Measurements from ENCODE around the gene MYRFL.

MYRFL gene

DNA sequence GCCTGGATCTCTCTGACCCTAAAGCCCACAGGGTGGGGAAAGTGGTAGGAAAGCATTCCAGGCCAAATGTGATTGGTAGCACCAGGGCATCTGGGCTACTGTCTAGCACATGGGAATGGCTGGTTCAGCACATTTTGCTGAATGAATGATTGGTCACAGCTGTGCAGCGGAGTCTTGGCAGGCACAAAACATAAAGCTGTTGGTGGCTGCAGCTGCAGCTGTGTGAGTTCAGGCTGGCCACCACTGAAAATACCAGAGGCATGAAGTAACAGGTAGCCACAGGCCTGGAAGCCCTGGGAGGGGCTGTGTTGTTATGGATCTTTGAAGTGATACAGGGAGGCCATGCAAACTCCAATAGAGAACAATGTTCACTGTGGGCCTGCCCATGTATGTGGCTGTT, 72.7 kb downstream of the MYRFL start:
- H3K4me3 ChIP-seq (ENCODE audit: low read depth, low read length) = no peak overlapping the region
- TF ChIP-seq, protein P1, sequence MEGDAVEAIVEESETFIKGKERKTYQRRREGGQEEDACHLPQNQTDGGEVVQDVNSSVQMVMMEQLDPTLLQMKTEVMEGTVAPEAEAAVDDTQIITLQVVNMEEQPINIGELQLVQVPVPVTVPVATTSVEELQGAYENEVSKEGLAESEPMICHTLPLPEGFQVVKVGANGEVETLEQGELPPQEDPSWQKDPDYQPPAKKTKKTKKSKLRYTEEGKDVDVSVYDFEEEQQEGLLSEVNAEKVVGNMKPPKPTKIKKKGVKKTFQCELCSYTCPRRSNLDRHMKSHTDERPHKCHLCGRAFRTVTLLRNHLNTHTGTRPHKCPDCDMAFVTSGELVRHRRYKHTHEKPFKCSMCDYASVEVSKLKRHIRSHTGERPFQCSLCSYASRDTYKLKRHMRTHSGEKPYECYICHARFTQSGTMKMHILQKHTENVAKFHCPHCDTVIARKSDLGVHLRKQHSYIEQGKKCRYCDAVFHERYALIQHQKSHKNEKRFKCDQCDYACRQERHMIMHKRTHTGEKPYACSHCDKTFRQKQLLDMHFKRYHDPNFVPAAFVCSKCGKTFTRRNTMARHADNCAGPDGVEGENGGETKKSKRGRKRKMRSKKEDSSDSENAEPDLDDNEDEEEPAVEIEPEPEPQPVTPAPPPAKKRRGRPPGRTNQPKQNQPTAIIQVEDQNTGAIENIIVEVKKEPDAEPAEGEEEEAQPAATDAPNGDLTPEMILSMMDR (IDR thresholded peaks at IDR 0.05; ENCODE audit: low read depth, low read length) = no peak

DNA sequence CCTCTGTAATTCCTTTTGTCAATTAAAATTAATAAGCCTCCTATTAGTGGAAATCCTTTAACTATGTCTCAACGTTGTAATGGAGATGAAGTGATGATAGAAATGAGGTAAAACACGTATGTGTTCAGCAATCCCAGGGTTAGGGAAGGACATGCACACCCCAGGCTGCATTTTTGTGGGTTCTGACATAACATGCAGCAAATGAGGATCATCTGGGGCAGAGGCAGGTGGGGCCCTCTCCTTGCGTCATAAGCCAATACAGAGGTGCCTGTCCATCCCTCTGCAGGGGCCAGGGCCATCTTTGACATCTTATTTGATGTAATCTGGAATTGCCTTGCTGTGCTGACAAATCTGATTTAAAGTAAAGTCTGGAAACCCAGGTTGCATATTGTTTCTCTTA, 73.2 kb downstream of the MYRFL start:
- TF ChIP-seq, protein P1 (IDR thresholded peaks at IDR 0.05; ENCODE audit: low read depth, low read length) = no peak

DNA sequence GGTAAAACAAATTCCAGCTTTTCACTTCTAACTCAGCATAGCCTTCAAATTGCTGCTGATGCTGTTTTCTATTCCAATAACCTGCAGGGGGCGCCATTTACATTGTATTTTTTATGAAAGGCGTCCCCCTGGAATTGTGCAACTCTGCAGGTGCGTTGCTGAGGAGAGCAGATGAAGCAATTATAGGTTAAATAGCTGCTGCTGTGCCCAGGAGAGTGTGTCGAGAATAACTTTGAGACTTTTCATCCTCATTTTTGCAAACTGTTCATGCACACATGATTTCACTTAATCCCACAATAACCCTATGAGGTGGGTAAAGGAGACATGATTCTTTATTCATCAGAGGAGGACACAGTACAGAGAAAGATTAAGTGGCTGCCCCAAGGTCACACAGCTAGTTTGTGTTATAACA, 75.7 kb downstream of the MYRFL start:
- TF ChIP-seq, protein P1 (IDR thresholded peaks at IDR 0.05; ENCODE audit: low read depth, low read length) = peak; percentile 63
- no peak overlapping the region for H3K4me3 ChIP-seq (ENCODE audit: low read depth, low read length)

More for the DNA sequence above, 73.2 kb downstream of the MYRFL start:
- no peak overlapping the region for H3K4me3 ChIP-seq (ENCODE audit: low read depth, low read length)

DNA sequence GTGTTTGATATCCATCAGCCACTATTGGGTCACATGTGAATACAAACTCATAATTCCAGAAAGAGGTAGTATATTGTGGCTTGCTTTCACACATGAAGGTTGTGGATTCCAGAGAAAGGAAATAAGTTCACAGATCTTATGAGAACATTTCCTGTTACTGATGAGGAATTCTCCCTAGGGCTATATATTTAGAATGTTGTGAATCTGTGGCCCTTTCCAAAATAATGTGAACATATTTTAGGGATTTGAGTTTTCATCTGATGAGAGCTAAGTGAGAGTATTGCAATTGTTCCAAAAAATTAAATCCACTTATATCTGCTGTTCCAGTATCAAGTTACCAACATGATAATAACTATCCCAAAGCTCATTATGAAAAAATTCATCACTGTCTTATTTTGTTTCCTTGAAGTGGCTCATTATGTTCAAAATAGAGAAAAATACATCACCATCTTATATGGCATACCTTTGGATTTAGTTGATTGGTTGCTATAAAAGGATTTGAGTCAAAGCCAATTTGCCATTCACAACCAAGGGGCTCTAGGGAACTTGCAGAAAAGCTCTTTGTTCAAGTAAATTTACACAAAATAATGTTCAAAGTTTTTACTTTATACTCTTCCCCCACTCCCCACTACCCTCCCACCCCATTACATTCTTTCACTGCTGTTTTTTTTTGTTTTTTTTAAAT, 76.3 kb downstream of the MYRFL start:
- H3K4me3 ChIP-seq (ENCODE audit: low read depth, low read length) = no peak overlapping the region
- TF ChIP-seq, protein P1 (IDR thresholded peaks at IDR 0.05; ENCODE audit: low read depth, low read length) = no peak

DNA sequence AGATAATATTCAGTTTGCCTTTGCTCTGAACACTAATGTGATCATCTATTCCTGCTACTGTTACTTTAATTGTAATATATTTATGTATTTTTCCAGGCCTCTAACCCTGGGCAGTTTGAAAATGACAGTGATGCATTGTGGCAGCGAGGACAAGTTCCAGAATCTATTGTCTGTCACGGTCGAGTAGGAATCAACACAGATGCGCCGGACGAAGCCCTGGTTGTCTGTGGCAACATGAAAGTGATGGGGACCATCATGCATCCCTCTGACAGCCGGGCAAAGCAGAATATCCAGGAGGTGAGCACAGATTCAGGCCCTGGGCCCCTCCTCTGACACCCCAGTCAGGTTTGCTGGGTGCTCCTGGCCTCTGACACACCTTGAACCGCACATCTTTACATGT, 78.5 kb downstream of the MYRFL start:
- TF ChIP-seq, protein P1 (IDR thresholded peaks at IDR 0.05; ENCODE audit: low read depth, low read length) = no peak
- no peak overlapping the region for H3K4me3 ChIP-seq (ENCODE audit: low read depth, low read length)

DNA sequence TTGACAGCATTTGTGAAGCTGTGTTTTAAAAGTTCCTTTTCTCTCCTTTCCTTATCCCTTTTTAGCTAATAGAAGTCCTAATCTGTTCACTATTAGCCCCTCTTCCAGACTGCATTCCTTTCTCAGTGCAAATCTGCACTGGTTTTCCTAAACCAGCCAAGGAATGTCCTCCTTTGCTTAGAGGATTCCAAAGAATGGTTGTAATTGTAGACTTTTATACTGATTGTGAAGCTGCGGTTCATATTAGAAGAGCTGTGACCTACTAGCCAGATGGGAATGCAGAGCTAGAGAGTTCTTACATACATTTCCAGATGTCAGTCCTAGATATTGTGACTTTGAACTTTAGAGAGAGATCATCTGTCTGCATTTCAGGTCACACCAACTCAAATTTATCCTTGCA, 79.8 kb downstream of the MYRFL start:
- TF ChIP-seq, protein P1 (IDR thresholded peaks at IDR 0.05; ENCODE audit: low read depth, low read length) = no peak
- no peak overlapping the region for H3K4me3 ChIP-seq (ENCODE audit: low read depth, low read length)

DNA sequence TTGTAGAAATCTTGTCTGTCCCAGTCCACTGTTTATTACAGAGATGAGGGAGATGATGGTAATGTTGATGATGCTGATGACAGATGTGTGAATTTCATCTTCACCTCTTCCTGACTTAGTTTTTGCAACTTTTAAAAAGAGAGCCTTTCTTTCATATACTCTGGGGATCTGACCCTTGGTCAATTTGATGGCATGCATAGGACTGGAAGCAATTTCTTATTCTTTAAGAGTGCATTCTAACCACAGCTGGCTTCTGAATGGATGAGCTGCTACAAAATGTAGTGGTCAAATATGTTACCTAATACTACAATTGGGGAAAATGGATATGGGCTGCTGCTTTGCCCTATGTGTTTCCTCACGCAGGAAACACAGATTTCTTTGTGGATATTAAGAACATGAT, 80.8 kb downstream of the MYRFL start:
- TF ChIP-seq, protein P1 (IDR thresholded peaks at IDR 0.05; ENCODE audit: low read depth, low read length) = no peak
- no peak overlapping the region for H3K4me3 ChIP-seq (ENCODE audit: low read depth, low read length)
